ENCODE results near the gene OR2V1.
"Not testable (repeated sequence)": the region's sequence is repeated elsewhere in the genome, so short reads cannot be mapped to it uniquely, and the experiment has no call there.

GRCh38 chr5:181096721-181097382 is 34.1 kb downstream of the OR2V1 start:
- TF ChIP-seq CTCF, POLR2A, POLR2AphosphoS5 (IDR thresholded peaks at IDR 0.05): not testable (repeated sequence)

All from prostate gland (tissue), 2 donors.